Naive thymus-derived CD4-positive, alpha-beta T cell (primary cell): ENCODE data around the gene EVL. TPM values are rescaled to one million over a fixed set of nuclear protein-coding genes. Genes with fewer than 3 reads are reported as not detected.
A peak's percentile ranks its signal among the peaks of the same experiment; 100 is the strongest.

ENCODE experiments used
- ATAC-seq: fragments of 150-1000 bp; cut with Tn5 transposase; 2 replicates; pipeline ENCODE4 v1.10.0; 2021; ENCODE audit warnings: mild to moderate bottlenecking, moderate library complexity
- CTCF ChIA-PET: fragments of 350-600 bp; sonication (Branson Sonifier 250); formaldehyde crosslinking; loops from one replicate; lab custom pipeline; 2021; ENCODE audit warnings: antibody characterized with exemption; lab: Charles Lee
- POLR2A ChIA-PET: fragments of 350-600 bp; sonication (Branson Sonifier 250); formaldehyde crosslinking; loops from one replicate; lab custom pipeline; 2021; ENCODE audit warnings: antibody characterized with exemption, inconsistent platforms; lab: Charles Lee
- DNase-seq, 9 donors: peaks; one replicate each; pipeline versions ENCODE4 v3.0.0 to v3.0.0-alpha.2; 2020 to 2022; ENCODE audit warnings: mixed read lengths in 1 of 9
- H3K27ac ChIP-seq: one replicate; pipeline ENCODE4 v1.7.0; 2013; ENCODE audit warnings: mild to moderate bottlenecking, low read depth, low read length, moderate library complexity
- H3K27me3 ChIP-seq, 2 donors: one replicate each; pipeline ENCODE4 v1.7.0; 2013; ENCODE audit warnings: low read length in 2 of 2, mild to moderate bottlenecking in 2 of 2, moderate library complexity in 2 of 2; ENCODE audit not compliant: control insufficient read depth in 2 of 2, insufficient read depth in 2 of 2
- H3K36me3 ChIP-seq, 3 experiments: 1 replicate in 2 of 3; 2 replicates in 1 of 3; pipeline ENCODE4 v1.7.0; 2013; ENCODE audit warnings: low read length in 3 of 3, mild to moderate bottlenecking in 3 of 3, moderate library complexity in 1 of 3; ENCODE audit not compliant: insufficient read depth in 3 of 3, control insufficient read depth in 2 of 3
- H3K4me1 ChIP-seq, 2 donors: one replicate each; pipeline ENCODE4 v1.7.0; 2013; ENCODE audit warnings: low read length in 2 of 2, mild to moderate bottlenecking in 2 of 2, moderate library complexity in 1 of 2; ENCODE audit not compliant: control insufficient read depth in 2 of 2, insufficient read depth in 2 of 2
- H3K4me3 ChIP-seq: 2 replicates; pipeline ENCODE4 v1.7.0; 2013; ENCODE audit warnings: mild to moderate bottlenecking, low read length
- H3K9me3 ChIP-seq, 3 experiments: 1 replicate in 2 of 3; 2 replicates in 1 of 3; pipeline ENCODE4 v1.7.0; 2013; ENCODE audit warnings: low read length in 3 of 3; ENCODE audit not compliant: control insufficient read depth in 2 of 3
- H3K27ac Mint-ChIP-seq, 9 donors: one replicate each; pipeline ENCODE4 v1.8.0; 2020 to 2022; ENCODE audit warnings: mixed read lengths in 9 of 9, mild to moderate bottlenecking in 8 of 9, moderate library complexity in 5 of 9, inconsistent platforms in 2 of 9
- H3K27me3 Mint-ChIP-seq, 5 donors: one replicate each; pipeline ENCODE4 v1.8.0; 2021 to 2022; ENCODE audit warnings: mixed read lengths in 5 of 5, mild to moderate bottlenecking in 1 of 5
- H3K36me3 Mint-ChIP-seq, 5 donors: one replicate each; pipeline ENCODE4 v1.8.0; 2020 to 2022; ENCODE audit warnings: mixed read lengths in 5 of 5, mild to moderate bottlenecking in 3 of 5, inconsistent platforms in 1 of 5
- H3K4me1 Mint-ChIP-seq, 7 donors: one replicate each; pipeline ENCODE4 v1.8.0; 2020 to 2022; ENCODE audit warnings: mixed read lengths in 7 of 7, mild to moderate bottlenecking in 3 of 7, inconsistent platforms in 1 of 7
- H3K4me3 Mint-ChIP-seq, 10 donors: one replicate each; pipeline ENCODE4 v1.8.0; 2020 to 2022; ENCODE audit warnings: mild to moderate bottlenecking in 10 of 10, mixed read lengths in 10 of 10, moderate library complexity in 6 of 10, inconsistent platforms in 2 of 10
- H3K9me3 Mint-ChIP-seq, 11 donors: one replicate each; pipeline ENCODE4 v1.8.0; 2020 to 2022; ENCODE audit warnings: mixed read lengths in 11 of 11, mild to moderate bottlenecking in 4 of 11, inconsistent platforms in 1 of 11, moderate library complexity in 1 of 11
- intact Hi-C, 2 donors: fragments of 100-400 bp; cut with micrococcal nuclease; formaldehyde crosslinking; loops; one replicate each; pipeline ENCODE4 v1.15.1; 2023
- polyA plus RNA-seq, 2 donors: library from polyadenylated mRNA; unstranded; fragments of 300-500 nt; fragmentation: Illumina TruSeq; gene quantifications; one replicate each; pipeline ENCODE4 v1.2.3, GENCODE V29; 2021
- total RNA-seq, 6 experiments: library from RNA in 5 of 6; stranded (reverse) in 5 of 6; gene quantifications; 1 replicate in 5 of 6; 2 replicates in 1 of 6; pipeline ENCODE4 v1.2.3 and lab custom pipeline; 2021 to 2026

The EVL gene
- total and polyA plus RNA-seq, 7 experiments from 2014 or later = 163 to 1,469 (median 936) TPM

- peak overlapping the region; percentile 92 to 99 (median 95) for H3K4me3 Mint-ChIP-seq
- Histone ChIP-seq H3K4me3 (peak overlapping the region; percentile 85), H3K36me3 (peaks cover 0 to 10% (median 3%) of the 10 kb centered on the region in 3 experiments), H3K4me1 (peaks cover 46 to 59% of the 10 kb centered on the region in 2 donors), H3K9me3 (no peaks in the 10 kb centered on the region), H3K27me3 (no peaks in the 10 kb centered on the region), H3K27ac (peak overlapping the region; percentile 98)
- no peaks in the 10 kb centered on the region for H3K9me3 Mint-ChIP-seq
- CTCF ChIA-PET = interaction anchor here (1.0 to 26.3 kb wide), 6 partner anchors 8 to 164 kb away, joined by 3 to 758 read pairs (median 16); no protein-coding TSS in a partner anchor
- ATAC-seq = no peak
- H3K36me3 Mint-ChIP-seq = peaks cover 19 to 60% (median 40%) of the 10 kb centered on the region in 5 donors
- intact Hi-C loops = loop anchor here (2.0 to 10.0 kb wide), 10 partner anchors 85 to 1755 kb away; partner anchors contain the start of genes CCDC85C (in 1 of the 2), CCNK (in 1 of the 2) and SETD3 (in 1 of the 2)
- H3K27ac Mint-ChIP-seq = peak overlapping the region; percentile 96 to 100 (median 98)
- peaks cover 0 to 2% (median 0%) of the 10 kb centered on the region in 5 donors for H3K27me3 Mint-ChIP-seq
- POLR2A ChIA-PET = interaction anchor here (0.7 to 59.0 kb wide), 9 partner anchors 2 to 1927 kb away, joined by 3 to 2344 read pairs (median 11); partner anchors contain the start of gene EVL
- peak in 3 of 9 donors; percentile 10 to 49 (median 26) for DNase-seq
- H3K4me1 Mint-ChIP-seq = peaks cover 44 to 75% (median 62%) of the 10 kb centered on the region in 7 donors
Observed at GRCh38 chr14:100066962-100067361, 1.7 kb downstream of the EVL start.

GRCh38 chr14:100067481-100067880, 2.3 kb downstream of the EVL start:
- DNase-seq (peak in 2 of 9 donors; percentile 13 to 20), ATAC-seq (no peak)
- H3K4me1 ChIP-seq = peaks cover 46 to 61% of the 10 kb centered on the region in 2 donors
- Mint-ChIP-seq H3K9me3 (no peaks in the 10 kb centered on the region), H3K4me3 (peak overlapping the region; percentile 92 to 99 (median 95)), H3K27ac (peak overlapping the region; percentile 96 to 100 (median 98)), H3K36me3 (peaks cover 19 to 63% (median 42%) of the 10 kb centered on the region in 5 donors), H3K4me1 (peaks cover 42 to 73% (median 61%) of the 10 kb centered on the region in 7 donors), H3K27me3 (peaks cover 0 to 2% (median 0%) of the 10 kb centered on the region in 5 donors)
- H3K9me3 ChIP-seq = no peaks in the 10 kb centered on the region
- peak overlapping the region; percentile 98 for H3K27ac ChIP-seq
- intact Hi-C loops = loop anchor here (2.0 to 10.0 kb wide), 10 partner anchors 85 to 1755 kb away; partner anchors contain the start of genes CCDC85C (in 1 of the 2), CCNK (in 1 of the 2) and SETD3 (in 1 of the 2)
- H3K4me3 ChIP-seq = peak overlapping the region; percentile 85
- ChIA-PET POLR2A (interaction anchor here (2.9 to 59.0 kb wide), 5 partner anchors 3 to 155 kb away, joined by 11 to 2344 read pairs (median 40); partner anchors contain the start of gene EVL), CTCF (interaction anchor here (2.4 to 26.3 kb wide), 4 partner anchors 8 to 38 kb away, joined by 13 to 758 read pairs (median 106); no protein-coding TSS in a partner anchor)
- H3K36me3 ChIP-seq = peaks cover 0 to 10% (median 5%) of the 10 kb centered on the region in 3 experiments
- H3K27me3 ChIP-seq = no peaks in the 10 kb centered on the region

GRCh38 chr14:100067971-100068959, 3.0 kb downstream of the EVL start:
- peak overlapping the region; percentile 92 to 99 (median 95) for H3K4me3 Mint-ChIP-seq
- CTCF ChIA-PET = interaction anchor here (2.5 to 26.3 kb wide), 4 partner anchors 11 to 125 kb away, joined by 14 to 758 read pairs (median 104); no protein-coding TSS in a partner anchor
- H3K36me3 Mint-ChIP-seq = peaks cover 19 to 71% (median 49%) of the 10 kb centered on the region in 5 donors
- ATAC-seq = peak; percentile 74
- H3K27ac Mint-ChIP-seq = peak overlapping the region; percentile 96 to 100 (median 98)
- DNase-seq = peak; percentile 56 to 92 (median 89)
- peaks cover 42 to 73% (median 61%) of the 10 kb centered on the region in 7 donors for H3K4me1 Mint-ChIP-seq
- Histone ChIP-seq H3K4me1 (peaks cover 42 to 60% of the 10 kb centered on the region in 2 donors), H3K27me3 (no peaks in the 10 kb centered on the region), H3K9me3 (no peaks in the 10 kb centered on the region), H3K27ac (peak overlapping the region; percentile 98), H3K36me3 (peaks cover 0 to 14% (median 5%) of the 10 kb centered on the region in 3 experiments), H3K4me3 (peak overlapping the region; percentile 85)
- H3K9me3 Mint-ChIP-seq = no peaks in the 10 kb centered on the region
- H3K27me3 Mint-ChIP-seq = peaks cover 0 to 2% (median 0%) of the 10 kb centered on the region in 5 donors
- POLR2A ChIA-PET = interaction anchor here (0.8 to 59.0 kb wide), 11 partner anchors 3 to 587 kb away, joined by 3 to 2344 read pairs (median 11); partner anchors contain the start of genes CCNK, EVL and SETD3
- intact Hi-C loops = loop anchor here (1.0 to 10.0 kb wide), 15 partner anchors 10 to 1754 kb away; partner anchors contain the start of genes CCNK (in 2 of the 2), SETD3 (in 2 of the 2), CCDC85C (in 1 of the 2) and YY1 (in 1 of the 2)

GRCh38 chr14:100069161-100069800, 4.1 kb downstream of the EVL start:
- Histone ChIP-seq H3K9me3 (no peaks in the 10 kb centered on the region), H3K27me3 (no peaks in the 10 kb centered on the region), H3K27ac (peak overlapping the region; percentile 98), H3K36me3 (peaks cover 4 to 22% (median 5%) of the 10 kb centered on the region in 3 experiments), H3K4me1 (peaks cover 41 to 59% of the 10 kb centered on the region in 2 donors), H3K4me3 (peak overlapping the region; percentile 85)
- Mint-ChIP-seq H3K4me1 (peaks cover 42 to 73% (median 61%) of the 10 kb centered on the region in 7 donors), H3K27me3 (peaks cover 0 to 2% (median 0%) of the 10 kb centered on the region in 5 donors), H3K27ac (peak overlapping the region; percentile 96 to 100 (median 98)), H3K4me3 (peak overlapping the region; percentile 92 to 99 (median 95)), H3K9me3 (no peaks in the 10 kb centered on the region), H3K36me3 (peaks cover 20 to 80% (median 57%) of the 10 kb centered on the region in 5 donors)
- ATAC-seq = no peak
- POLR2A ChIA-PET = interaction anchor here (0.5 to 59.0 kb wide), 12 partner anchors 4 to 1745 kb away, joined by 3 to 2344 read pairs (median 6); partner anchors contain the start of genes CCNK, EVL and SETD3
- intact Hi-C loops = loop anchor here (2.0 to 10.0 kb wide), 12 partner anchors 87 to 1753 kb away; partner anchors contain the start of genes CCNK (in 2 of the 2), SETD3 (in 2 of the 2), CCDC85C (in 1 of the 2) and YY1 (in 1 of the 2)
- no peak for DNase-seq
- CTCF ChIA-PET = interaction anchor here (2.5 to 26.3 kb wide), 5 partner anchors 8 to 124 kb away, joined by 14 to 758 read pairs (median 21); no protein-coding TSS in a partner anchor

- Mint-ChIP-seq H3K4me1 (peaks cover 50 to 73% (median 66%) of the 10 kb centered on the region in 7 donors), H3K27me3 (peaks cover 0 to 2% (median 0%) of the 10 kb centered on the region in 5 donors), H3K36me3 (peaks cover 23 to 89% (median 61%) of the 10 kb centered on the region in 5 donors), H3K9me3 (peaks cover 0 to 2% (median 0%) of the 10 kb centered on the region in 11 donors), H3K4me3 (peak overlapping the region; percentile 92 to 99 (median 95)), H3K27ac (peak overlapping the region; percentile 96 to 100 (median 98))
- POLR2A ChIA-PET = interaction anchor here (1.2 to 59.0 kb wide), 5 partner anchors 5 to 151 kb away, joined by 4 to 2344 read pairs (median 17); partner anchors contain the start of gene EVL
- peak in 6 of 9 donors; percentile 74 to 88 (median 82) for DNase-seq
- Histone ChIP-seq H3K36me3 (peaks cover 5 to 32% (median 14%) of the 10 kb centered on the region in 3 experiments), H3K9me3 (no peaks in the 10 kb centered on the region), H3K27me3 (no peaks in the 10 kb centered on the region), H3K4me1 (peaks cover 43 to 62% of the 10 kb centered on the region in 2 donors), H3K27ac (peak overlapping the region; percentile 98), H3K4me3 (peak overlapping the region; percentile 85)
- CTCF ChIA-PET = interaction anchor here (0.8 to 26.3 kb wide), 6 partner anchors 9 to 123 kb away, joined by 3 to 758 read pairs (median 18); no protein-coding TSS in a partner anchor
- peak; percentile 44 for ATAC-seq
- intact Hi-C loops = loop anchor here in 1 of 2 donors (5.0 kb wide), 1 partner anchor 77 kb away; no protein-coding TSS in a partner anchor
Observed at GRCh38 chr14:100070310-100070709, 5.1 kb downstream of the EVL start.
